Activated CD8-positive, alpha-beta memory T cell treated with anti-CD3 and anti-CD28 coated beads for 4 hours (primary cell): ENCODE results near the gene GSTM1.
"Not testable (repeated sequence)": the region's sequence is repeated elsewhere in the genome, so short reads cannot be mapped to it uniquely, and the experiment has no call there.

ENCODE experiments used
- DNase-seq, 2 donors: peaks; one replicate each; pipeline ENCODE4 v3.0.0-alpha.2; 2020; ENCODE audit warnings: low read depth in 2 of 2

GSTM1 gene

DNA sequence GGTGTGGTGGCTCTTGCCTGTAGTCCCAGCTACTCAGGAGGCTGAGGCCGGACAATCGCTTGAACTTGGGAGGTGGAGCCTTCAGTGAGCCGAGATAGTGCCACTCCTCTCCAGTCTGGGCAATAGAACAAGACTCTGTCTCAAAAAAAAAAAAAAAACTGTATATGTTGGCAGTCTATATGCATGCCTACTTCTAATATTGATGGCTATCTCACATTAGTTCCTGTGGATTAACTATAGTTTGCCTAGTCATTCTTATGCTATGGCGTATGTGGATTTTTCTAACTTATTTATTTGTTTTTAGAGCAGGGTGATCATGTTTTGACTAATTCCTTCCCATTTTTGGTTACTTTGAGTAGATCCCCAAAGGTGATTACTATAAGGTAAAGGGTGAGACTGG, 9.4 kb downstream of the GSTM1 start:
- DNase-seq: no peak

DNA sequence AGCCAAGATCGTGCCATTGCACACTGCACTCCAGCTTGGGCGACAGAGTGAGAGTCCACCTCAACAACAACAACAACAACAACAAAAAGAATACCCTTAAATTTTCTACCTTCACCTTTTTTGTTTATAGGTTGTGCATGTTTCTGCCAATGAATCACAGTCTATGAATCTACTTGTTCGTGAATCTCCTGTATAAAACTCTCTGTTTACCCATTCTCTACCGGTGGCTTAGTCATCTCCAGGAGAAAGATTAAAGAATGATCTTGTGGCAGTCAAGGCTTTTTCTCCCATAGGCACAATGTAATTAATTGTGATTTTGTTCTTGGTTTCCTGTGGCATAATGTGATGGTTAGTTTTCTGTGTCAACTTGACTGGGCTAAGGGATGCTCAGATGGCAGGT, 10.2 kb downstream of the GSTM1 start:
- not testable (repeated sequence) for DNase-seq

DNA sequence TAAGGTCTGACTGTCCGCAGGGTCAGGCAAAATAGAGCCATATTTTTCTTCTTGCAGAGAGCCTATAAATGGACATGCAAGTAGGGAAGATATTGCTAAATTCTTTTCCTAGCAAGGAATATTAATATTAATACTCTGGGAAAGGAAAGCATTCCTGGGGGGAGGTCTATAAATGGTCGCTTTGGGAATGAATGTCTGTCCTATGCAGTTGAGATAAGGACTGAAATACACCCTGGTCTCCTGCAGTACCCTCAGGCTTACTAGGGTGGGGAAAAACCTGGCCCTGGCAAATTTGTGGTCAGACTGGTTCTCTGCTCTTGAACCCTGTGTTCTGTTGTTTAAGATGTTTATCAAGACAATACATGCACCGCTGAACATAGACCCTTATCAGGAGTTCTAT, 15.3 kb downstream of the GSTM1 start:
- not testable (repeated sequence) for DNase-seq

DNA sequence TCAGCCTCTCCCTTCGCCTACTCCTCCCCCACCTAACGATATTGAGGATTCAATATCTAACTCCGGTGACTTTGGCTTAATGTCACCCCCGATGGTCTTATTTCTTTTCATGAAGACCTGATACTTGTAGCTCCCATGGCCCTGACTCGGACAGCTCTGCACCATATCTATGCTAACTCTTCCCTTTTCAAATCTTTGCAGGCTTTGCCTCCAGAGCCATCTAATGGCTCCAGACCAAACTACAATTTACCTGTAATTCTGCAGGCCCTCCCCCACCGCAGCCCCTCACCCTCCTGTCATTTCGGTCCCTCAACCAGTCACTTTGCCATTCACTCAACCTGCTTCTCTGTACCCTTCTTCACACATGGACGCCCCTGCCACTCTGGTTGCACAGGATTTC, 16.6 kb downstream of the GSTM1 start:
- DNase-seq: no peak

DNA sequence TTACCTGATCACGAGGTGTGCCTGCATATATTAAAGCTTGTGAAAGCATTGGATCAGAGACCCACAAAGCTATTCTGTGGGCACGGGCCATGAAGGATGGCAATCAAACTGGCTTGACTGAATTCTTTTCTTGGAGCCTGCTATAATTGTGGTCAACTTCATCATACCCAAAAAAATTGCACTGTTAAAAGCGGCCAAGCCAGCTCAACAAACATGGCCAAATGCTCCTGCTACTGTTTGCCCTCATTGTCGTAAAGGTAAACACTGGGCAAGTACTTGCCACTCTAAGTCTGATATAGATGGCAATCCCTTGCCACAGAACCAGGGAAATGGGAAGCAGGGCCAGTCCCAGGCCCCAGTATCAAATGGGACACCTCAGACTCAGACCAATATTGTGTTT, 17.8 kb downstream of the GSTM1 start:
- no peak for DNase-seq

DNA sequence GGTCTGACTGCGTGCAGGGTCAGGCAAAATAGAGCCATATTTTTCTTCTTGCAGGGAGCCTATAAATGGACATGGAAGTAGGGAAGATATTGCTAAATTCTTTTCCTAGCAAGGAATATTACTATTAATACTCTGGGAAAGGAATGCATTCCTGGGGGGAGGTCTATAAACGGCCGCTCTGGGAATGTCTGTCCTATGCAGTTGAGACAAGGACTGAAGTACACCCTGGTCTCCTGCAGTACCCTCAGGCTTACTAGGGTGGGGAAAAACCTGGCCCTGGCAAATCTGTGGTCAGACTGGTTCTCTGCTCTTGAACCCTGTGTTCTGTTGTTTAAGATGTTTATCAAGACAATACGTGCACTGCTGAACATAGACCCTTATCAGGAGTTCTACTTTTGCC, 21.3 kb downstream of the GSTM1 start:
- not testable (repeated sequence) for DNase-seq

DNA sequence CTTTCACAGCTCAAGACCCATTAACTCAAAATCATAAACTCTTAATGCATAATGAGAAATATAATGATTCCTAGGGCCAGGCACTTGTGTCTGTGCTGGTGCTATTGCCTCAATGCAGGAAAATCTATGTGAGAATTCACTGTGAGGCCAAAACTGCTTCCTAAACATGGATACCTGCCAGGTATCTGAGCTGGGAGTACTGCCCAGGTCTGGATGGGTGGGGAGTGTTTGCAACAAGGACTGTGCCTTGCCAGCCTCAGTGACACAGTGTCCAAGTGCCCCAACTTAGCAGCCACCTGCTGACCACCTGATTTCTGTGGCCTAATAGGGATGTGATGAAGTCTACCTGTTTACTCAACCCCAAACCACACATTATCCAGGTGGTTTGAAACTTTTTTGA, 22.2 kb downstream of the GSTM1 start:
- not testable (repeated sequence) for DNase-seq

DNA sequence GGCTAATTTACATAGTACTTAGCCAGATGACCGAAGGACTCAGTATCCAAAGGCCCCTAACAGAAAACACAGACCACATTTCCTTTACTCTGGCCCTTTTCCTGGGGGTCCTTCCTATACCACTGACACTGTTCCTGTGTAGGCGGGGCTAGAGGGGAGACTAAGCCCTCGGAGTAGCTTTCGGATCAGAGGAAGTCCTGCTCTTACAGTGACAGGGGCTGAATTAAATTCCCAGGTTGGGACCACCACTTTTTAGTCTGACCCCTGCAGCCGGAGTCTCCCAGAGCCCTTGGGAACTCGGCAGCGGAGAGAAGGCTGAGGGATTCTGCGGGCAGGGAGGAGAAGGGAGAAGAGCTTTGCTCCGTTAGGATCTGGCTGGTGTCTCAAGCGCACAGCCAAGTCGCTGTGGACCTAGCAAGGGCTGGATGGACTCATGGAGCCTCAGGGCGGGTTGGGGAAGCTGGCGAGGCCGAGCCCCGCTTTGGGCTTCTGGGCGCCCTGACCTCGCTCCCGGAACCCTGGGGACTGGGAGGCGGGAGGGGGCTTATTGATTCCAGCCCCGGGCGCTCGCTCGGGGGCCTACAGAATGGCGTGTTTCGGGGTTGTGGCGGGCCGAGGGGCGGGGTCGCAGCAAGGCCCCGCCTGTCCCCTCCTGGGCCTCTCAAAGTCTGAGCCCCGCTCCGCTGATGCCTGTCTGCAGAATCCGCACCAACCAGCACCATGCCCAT, 24.1 kb downstream of the GSTM1 start, which contains the start of gene GSTM5:
Gene GSTM5, plus strand, starts transcription at position 659 of the 728 bp plus-strand sequence. Its CDS starts 62 bp downstream, at position 721.
- not testable (repeated sequence) for DNase-seq

DNA sequence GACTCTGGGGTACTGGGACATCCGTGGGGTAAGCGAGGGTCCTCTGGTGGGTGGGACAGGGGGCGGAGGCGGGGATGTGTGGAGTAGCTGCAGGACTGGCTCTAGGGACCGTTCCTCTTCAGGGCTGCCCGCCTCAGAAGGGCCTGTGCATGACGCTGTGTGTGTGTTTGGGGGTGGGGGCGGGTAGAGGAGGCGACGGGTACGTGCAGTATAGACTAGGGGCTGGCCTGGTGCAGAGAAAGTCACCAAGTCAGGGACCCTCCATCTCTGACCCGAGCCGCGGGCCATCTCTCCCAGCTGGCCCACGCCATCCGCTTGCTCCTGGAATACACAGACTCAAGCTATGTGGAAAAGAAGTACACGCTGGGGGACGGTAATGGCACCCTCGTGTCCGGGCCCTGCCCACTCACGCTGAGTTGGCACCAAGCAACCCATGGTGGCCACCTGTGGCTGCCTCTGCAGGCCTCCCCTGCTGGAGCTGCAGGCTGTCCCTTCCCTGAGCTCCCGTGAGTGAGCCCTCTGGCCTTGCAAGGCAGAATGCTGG, 24.8 kb downstream of the GSTM1 start:
- no peak for DNase-seq

DNA sequence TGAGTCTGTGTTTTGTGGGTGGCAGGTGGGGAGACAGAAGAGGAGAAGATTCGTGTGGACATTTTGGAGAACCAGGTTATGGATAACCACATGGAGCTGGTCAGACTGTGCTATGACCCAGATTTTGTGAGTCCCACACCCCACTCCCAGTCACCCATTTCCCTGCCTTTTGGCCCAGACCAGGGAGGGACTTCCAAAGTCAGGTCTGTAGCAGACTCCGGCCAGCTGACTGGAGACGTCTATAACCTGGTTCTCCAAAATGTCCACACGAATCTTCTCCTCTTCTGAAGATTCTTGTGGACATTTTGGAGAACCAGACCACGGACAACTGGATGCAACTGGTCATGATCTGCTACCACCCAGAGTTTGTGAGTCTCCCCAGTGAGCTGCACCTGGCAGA, 26.0 kb downstream of the GSTM1 start:
- no peak for DNase-seq

DNA sequence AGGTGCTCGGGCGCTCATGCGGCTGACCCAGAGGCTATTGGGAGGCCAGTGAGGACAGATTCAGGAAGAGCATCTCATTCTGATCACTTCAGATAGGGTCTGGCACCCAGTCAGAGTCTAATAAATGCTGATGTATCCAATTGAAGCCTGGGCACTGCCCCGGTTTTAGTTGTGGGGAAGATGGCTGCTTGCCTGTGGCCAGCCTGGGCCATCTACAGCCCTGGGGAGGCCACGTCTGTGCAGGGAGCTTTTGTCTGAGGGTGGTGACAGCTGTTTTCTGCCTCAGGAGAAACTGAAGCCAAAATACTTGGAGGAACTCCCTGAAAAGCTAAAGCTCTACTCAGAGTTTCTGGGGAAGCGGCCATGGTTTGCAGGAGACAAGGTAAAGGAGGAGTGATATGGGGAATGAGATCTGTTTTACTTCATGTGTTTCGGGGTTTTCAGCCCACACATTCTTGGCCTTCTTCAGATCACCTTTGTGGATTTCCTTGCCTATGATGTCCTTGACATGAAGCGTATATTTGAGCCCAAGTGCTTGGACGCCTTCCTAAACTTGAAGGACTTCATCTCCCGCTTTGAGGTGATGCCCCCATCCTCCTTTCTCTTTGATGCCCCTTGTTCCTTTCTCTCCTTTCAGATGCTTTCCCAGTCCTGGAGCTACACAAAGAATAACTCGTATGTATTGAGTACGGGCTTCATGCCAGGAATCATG, 27.2 kb downstream of the GSTM1 start:
- DNase-seq: no peak

DNA sequence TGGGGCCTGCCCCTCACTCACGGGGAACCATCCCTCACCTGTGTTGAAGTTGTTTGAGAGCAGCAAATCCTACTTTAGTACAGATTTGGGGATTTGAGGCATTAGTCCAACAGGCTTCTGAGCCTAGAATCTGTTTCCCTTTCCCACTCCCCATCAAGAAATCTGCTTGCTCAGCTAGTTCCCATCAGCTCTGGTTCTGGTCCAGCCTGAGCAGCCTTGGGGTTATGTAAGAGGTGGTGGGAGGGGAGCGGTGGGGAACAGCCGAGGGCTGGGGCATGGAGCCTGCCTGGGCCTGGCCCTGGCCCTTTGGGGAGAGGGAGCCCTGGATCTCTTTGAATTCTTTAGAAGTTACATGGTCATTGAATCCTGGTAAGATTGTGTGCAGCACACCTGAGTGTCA, 28.5 kb downstream of the GSTM1 start:
- DNase-seq: no peak

DNA sequence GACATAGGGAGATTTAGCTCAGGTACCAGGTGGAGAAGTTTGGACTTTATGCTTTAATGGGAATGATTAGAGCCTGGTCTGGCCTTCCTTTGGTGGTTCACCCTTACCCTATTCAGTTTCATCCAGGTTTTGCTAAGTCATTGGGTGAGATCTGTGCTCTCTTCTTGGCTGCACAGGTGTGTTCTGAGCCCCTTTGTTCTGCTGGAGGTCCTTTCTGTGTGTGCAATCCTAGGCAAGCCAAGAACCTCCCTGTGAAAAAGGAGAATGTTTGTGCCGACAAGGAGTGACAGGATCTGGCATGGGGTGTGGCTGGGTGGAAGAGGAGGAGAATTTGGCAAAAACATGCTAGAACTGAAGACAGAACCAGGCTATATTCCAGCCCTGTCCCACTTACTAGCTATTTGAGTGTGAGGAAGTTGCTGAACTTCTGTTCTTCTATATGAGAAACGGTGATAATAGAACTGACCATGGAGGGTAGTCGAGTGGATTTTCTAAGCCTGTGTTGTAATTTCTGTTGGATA, 29.0 kb downstream of the GSTM1 start:
- DNase-seq: no peak

DNA sequence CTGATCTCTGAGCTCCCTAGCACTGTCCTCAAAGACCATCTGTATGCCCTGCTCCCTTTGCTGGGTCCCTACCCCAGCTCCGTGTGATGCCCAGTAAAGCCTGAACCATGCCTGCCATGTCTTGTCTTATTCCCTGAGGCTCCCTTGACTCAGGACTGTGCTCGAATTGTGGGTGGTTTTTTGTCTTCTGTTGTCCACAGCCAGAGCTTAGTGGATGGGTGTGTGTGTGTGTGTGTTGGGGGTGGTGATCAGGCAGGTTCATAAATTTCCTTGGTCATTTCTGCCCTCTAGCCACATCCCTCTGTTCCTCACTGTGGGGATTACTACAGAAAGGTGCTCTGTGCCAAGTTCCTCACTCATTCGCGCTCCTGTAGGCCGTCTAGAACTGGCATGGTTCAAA, 30.1 kb downstream of the GSTM1 start:
- no peak for DNase-seq

DNA sequence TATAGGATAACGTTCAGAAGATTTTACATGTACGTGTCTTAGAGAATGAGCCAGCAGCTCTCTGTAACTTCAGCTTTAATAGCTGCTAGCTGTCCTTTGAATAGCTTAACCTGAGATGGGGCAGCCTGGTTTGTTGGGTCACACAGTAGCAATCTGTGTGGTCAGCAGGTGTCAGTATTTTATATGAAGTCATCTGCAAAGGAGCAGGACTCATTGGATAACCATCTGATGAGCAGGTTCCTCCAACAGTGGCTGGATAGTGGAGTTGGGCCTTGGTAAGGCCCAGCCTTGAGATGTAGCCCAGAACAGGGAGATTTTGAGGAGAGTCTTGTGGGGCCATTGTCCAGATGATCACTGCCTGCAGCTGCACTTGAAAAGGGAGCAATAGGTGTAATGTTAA, 30.9 kb downstream of the GSTM1 start:
- DNase-seq: no peak

DNA sequence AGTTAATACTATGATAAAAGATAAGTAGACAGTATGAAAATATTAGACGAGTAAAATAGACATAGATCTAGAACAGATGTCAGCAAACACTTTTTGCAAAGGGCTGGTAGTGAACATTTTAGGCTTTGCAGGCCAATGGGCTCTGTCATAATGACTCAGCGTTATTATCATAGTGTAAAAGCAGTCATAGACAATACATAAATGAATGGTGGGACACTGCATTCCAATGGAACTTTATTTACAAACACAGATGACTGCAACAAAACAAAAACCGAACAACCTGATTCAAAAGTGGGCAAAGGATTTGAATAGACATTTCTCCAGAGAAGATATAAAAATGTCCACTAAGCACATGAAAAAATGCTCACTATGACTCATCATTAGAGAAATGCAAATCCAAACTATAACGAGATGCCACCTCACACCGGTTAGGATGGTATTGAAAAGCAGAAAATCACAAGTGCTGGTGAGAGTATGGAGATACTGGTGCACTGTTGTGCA, 31.8 kb downstream of the GSTM1 start:
- DNase-seq: no peak

DNA sequence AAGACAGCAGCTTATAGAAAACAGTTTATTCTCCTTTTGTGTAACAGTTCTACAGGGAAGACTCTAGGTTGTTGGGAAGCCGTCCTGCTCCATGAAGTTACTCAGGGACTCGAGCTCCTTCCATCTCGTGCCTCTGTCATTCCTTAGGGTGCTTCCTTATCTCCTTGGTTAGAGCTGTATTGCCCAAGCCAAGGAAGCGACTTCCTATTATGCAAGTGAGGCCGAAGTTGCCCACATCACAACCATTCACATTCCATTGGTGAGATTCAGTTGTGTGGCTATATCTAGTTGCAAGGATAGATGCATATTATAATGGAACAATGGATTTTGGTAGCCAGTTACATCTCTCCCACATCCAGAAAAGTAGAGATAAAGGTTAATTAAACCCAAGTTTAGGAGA, 33.4 kb downstream of the GSTM1 start:
- no peak for DNase-seq

DNA sequence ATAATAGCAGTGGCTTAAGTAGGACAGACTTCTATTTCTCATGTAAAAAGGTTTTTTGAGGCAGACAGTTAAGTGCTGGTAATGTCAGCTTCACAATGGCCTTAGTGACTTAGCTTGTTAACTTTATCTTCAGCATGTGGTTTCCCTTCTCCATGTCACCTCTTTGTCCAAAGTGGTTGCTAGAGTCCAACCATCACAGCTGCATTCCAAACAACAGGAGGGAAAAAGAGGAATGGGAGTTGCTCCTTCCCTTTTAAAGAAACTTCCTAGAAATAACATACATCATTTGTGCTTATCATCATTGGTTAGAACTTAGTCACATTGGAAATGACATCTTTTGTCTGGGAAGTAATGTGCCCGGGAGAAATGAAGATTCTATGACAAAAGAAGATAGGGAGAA, 34.4 kb downstream of the GSTM1 start:
- no peak for DNase-seq

DNA sequence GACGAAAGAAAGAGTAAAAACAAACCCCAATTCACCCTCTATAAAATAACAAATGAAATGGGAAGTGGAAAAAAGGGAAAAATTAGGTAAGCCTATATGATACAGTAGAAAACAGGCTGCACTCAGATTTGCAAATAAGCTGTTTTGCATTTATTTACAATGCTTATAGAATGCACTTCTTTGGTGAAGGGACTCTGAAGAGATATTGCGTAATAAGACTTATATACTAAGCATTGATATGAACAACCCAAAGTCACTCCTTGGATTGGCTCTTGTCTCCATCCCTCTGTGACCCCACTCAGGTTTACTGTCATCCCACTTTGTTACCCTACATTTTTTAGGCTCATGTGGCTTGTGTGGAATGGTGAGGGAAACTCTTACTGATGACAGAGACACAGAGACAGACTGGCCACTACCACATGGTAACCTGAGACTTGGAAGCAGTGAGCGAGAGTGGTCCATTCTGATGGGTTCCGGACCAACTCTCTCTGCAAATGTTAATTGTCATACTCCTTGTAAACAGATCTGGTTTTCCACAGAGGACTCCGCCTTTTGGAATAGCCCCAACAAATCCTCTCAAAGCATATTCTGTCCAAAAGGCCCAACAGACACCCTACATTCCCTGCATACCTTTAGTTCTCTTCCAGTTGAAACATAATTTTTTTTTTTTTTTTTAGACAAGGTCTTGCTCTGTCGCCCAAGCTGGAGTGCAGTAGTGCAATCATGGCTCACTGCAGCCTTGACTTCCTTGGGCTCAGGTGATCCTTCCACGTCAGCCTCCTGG, 35.5 kb downstream of the GSTM1 start:
- no peak for DNase-seq

DNA sequence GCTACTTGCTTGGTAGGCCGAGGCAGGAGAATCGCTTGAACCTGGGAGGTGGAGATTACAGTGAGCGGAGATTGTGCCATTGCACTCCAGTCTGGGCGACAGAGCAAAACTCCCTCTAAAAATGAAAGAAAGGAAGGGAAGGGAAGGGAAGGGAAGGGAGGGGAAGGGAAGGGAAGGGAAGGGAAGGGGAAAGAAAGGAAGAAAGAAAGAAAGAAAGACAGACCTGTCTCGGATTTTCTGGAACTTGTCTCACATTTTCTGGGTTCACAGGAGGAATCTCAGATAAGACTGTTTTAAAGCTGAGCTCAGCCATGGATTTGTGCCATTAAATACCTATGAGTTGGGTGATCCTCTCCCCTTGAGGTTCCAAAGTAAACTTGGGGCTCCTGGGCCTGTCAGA, 37.3 kb downstream of the GSTM1 start:
- DNase-seq: no peak

DNA sequence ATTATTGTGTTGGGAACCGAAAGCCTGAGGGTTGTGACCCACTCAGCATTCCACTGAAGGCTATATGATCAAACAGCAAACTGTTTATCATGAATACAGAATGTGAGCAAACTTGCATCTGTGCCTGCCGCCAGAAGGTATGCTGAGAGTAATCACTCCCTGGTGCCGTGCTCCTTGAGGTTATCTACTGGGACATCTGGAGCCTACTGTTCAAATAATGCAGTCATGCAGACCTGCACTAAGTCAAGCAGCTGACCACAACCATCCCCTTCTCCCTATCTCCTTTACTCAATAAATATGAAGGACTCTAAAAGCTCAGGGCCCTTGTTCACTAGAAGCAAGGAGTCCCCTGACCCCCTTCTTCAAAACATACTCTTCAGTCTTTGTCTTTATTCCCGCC, 37.9 kb downstream of the GSTM1 start:
- DNase-seq: no peak

DNA sequence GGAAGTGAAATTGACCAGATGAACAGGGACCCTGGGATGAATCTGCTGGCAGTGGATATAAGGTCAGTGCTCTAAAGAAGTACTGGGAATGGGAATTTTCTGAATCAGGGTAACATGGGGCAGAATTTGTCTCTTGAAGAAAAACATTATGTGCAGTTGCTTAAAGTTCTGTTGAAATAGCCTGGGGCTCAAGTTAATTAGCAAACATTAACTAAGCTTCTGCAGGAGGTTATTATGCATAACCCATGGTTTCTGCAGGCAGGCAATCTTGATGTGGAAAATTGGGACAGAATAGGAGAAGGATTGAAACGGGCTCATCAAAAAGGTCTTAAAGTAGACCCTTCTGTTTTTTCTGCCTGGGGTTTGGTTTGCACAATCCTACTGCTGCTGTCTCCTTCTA, 38.4 kb downstream of the GSTM1 start:
- no peak for DNase-seq
